ENCODE data around the gene ATP6AP1.

DNA sequence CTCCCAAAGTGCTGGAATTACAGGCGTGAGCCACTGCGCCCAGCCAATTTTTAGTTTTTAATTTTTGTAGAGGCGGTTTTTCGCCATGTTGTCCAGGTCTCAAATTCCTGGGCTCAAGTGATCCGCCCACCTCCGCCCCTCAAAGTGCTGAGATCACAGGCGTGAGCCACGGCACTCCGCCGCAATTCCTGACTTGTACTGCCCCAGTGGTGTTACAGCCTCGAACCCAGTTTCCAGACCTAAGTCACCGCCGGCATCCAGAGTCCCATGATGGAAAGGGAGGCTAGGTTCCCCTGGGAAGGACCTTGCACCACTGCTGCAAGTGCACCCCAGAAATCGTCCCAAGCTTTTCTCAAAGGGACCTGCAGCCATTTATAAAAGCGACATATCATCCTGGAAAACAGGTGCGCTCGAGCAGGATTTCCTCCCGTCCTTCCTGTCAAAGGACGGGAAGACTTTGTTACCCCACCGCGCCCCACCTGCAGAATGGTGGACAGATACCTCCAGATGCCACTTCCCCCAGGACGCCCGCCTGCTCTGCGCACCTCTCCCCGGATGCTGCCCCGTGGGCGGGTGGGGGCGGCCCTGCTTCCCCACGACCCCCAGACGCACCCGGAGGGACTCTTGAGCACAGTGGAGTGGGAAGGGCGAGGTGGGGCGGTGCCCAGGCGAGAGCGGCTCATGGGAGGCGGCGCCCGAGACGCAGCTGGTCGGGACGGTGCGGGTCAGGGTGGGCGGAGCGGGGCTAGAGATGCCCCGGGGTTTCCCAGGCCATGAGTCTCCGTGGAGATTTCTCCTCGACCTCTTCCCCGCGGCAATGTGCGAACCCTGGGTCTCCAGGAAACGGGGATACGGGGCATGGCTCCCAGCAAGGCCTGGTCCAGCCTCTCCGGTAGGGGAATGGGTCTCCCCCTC, 31.2 kb upstream of the ATP6AP1 start:
- TF ChIP-seq, protein P1, sequence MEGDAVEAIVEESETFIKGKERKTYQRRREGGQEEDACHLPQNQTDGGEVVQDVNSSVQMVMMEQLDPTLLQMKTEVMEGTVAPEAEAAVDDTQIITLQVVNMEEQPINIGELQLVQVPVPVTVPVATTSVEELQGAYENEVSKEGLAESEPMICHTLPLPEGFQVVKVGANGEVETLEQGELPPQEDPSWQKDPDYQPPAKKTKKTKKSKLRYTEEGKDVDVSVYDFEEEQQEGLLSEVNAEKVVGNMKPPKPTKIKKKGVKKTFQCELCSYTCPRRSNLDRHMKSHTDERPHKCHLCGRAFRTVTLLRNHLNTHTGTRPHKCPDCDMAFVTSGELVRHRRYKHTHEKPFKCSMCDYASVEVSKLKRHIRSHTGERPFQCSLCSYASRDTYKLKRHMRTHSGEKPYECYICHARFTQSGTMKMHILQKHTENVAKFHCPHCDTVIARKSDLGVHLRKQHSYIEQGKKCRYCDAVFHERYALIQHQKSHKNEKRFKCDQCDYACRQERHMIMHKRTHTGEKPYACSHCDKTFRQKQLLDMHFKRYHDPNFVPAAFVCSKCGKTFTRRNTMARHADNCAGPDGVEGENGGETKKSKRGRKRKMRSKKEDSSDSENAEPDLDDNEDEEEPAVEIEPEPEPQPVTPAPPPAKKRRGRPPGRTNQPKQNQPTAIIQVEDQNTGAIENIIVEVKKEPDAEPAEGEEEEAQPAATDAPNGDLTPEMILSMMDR (IDR thresholded peaks at IDR 0.05): no peak
- TF ChIP-seq POLR2A (IDR thresholded peaks at IDR 0.05): peak; percentile 38 to 55

Data from gastroesophageal sphincter (tissue), 3 donors.